CD4-positive, alpha-beta T cell treated with Interleukin-1 beta for 1 hour (primary cell): ENCODE results near the gene GJE1.

ENCODE experiments used
- DNase-seq, 2 donors: peaks; one replicate each; pipeline ENCODE4 v3.0.0-alpha.2; 2020 to 2022

GJE1 gene

GRCh38 chr6:142167071-142167470 is 34.3 kb downstream of the GJE1 start:
- no peak for DNase-seq

- no peak for DNase-seq
Observed at GRCh38 chr6:142167486-142167885, 34.8 kb downstream of the GJE1 start.

GRCh38 chr6:142171351-142171750 is 38.6 kb downstream of the GJE1 start:
- DNase-seq, result no peak

- DNase-seq, result no peak
Observed at GRCh38 chr6:142172758-142173157, 40.0 kb downstream of the GJE1 start.

- DNase-seq, result no peak
Observed at GRCh38 chr6:142173980-142174379, 41.3 kb downstream of the GJE1 start.

GRCh38 chr6:142174703-142175102 is 42.0 kb downstream of the GJE1 start:
- DNase-seq, result no peak

GRCh38 chr6:142178129-142178528 is 45.4 kb downstream of the GJE1 start:
- DNase-seq, result no peak

GRCh38 chr6:142182004-142182403 is 49.3 kb downstream of the GJE1 start:
- DNase-seq, result no peak

GRCh38 chr6:142183351-142183750 is 50.6 kb downstream of the GJE1 start:
- no peak for DNase-seq

- no peak for DNase-seq
Observed at GRCh38 chr6:142184307-142184706, 51.6 kb downstream of the GJE1 start.
